HepG2 (cell line): ENCODE data around the gene GNAL. TPM values are rescaled to one million over a fixed set of nuclear protein-coding genes. Genes with fewer than 3 reads are reported as not detected.

ENCODE experiments used
- ARNT2 ChIP-seq: sonication (generic); formaldehyde crosslinking; IDR thresholded peaks from 2 replicates; pipeline ENCODE4 v1.8.0; 2022; ENCODE audit warnings: mild to moderate bottlenecking, low read depth, missing genetic modification reagents, moderate library complexity
- ELF1 ChIP-seq: sonication (generic); formaldehyde crosslinking; IDR thresholded peaks from 2 replicates; pipeline ENCODE4 v1.4.0; 2020; ENCODE audit warnings: missing genetic modification reagents
- GABPB1 ChIP-seq: IDR thresholded peaks from 2 replicates; pipeline ENCODE4 v1.6.1; 2016; ENCODE audit warnings: mild to moderate bottlenecking, missing genetic modification reagents, moderate library complexity, missing compliant biosample characterization
- MED13 ChIP-seq: sonication (generic); formaldehyde crosslinking; IDR thresholded peaks from 2 replicates; pipeline ENCODE4 v1.5.0; 2020; ENCODE audit warnings: missing genetic modification reagents
- MEIS2 ChIP-seq: sonication (generic); formaldehyde crosslinking; IDR thresholded peaks from 2 replicates; pipeline ENCODE4 v1.9.0; 2021; ENCODE audit warnings: mild to moderate bottlenecking, missing genetic modification reagents
- NR2C2 ChIP-seq: sonication (generic); formaldehyde crosslinking; IDR thresholded peaks from 2 replicates; pipeline ENCODE4 v1.4.0; 2020; ENCODE audit warnings: missing genetic modification reagents, mild to moderate bottlenecking, moderate library complexity, borderline replicate concordance
- NR2F1 ChIP-seq, 2 experiments: fragments of 450-650 bp in 1 of 2; formaldehyde crosslinking in 1 of 2; IDR thresholded peaks; 2 replicates each; pipeline versions ENCODE4 v1.5.0 to v1.6.1; 2016 to 2020; ENCODE audit warnings: mild to moderate bottlenecking in 1 of 2, missing compliant biosample characterization in 1 of 2, missing genetic modification reagents in 1 of 2, moderate library complexity in 1 of 2
- PCBP1 ChIP-seq: fragments of 200-400 bp; formaldehyde crosslinking; IDR thresholded peaks from 2 replicates; pipeline ENCODE4 v1.6.1; 2017; ENCODE audit warnings: mild to moderate bottlenecking, low read depth, low read length, borderline replicate concordance
- PHF21A ChIP-seq: sonication (generic); formaldehyde crosslinking; IDR thresholded peaks from 2 replicates; pipeline ENCODE4 v1.5.0; 2020; ENCODE audit warnings: mild to moderate bottlenecking, missing genetic modification reagents
- POLR2AphosphoS2 ChIP-seq: IDR thresholded peaks from 2 replicates; pipeline ENCODE4 v1.6.1; 2011; ENCODE audit warnings: low read depth, low read length, improper control_type of control experiment
- PPARG ChIP-seq: conservative IDR thresholded peaks from 2 replicates; pipeline ENCODE4 v1.6.1; 2016; ENCODE audit warnings: missing biosample characterization, missing genetic modification reagents
- RBM39 ChIP-seq: fragments of 200-400 bp; formaldehyde crosslinking; IDR thresholded peaks from one replicate; pipeline ENCODE4 v1.6.1; 2018; ENCODE audit warnings: antibody characterized with exemption, mild to moderate bottlenecking, low read depth, low read length; ENCODE audit not compliant: poor library complexity, severe bottlenecking
- SNAI1 ChIP-seq: sonication (generic); formaldehyde crosslinking; IDR thresholded peaks from 2 replicates; pipeline ENCODE4 v1.5.0; 2020; ENCODE audit warnings: mild to moderate bottlenecking, missing genetic modification reagents, borderline replicate concordance
- TAF1 ChIP-seq: sonication (generic); formaldehyde crosslinking; IDR thresholded peaks from 2 replicates; pipeline ENCODE4 v1.4.0; 2020; ENCODE audit warnings: missing genetic modification reagents
- TGIF2 ChIP-seq: IDR thresholded peaks from 2 replicates; pipeline ENCODE4 v1.6.1; 2016; ENCODE audit warnings: control low read depth, missing compliant biosample characterization
- THAP11 ChIP-seq: IDR thresholded peaks from 2 replicates; pipeline ENCODE4 v1.6.1; 2016; ENCODE audit warnings: missing biosample characterization, missing genetic modification reagents
- YY1 ChIP-seq: IDR thresholded peaks from 2 replicates; pipeline ENCODE4 v1.6.1; 2011; ENCODE audit warnings: low read length, low read depth, moderate library complexity, mild to moderate bottlenecking; ENCODE audit not compliant: insufficient read depth, insufficient replicate concordance
- ZC3H13 ChIP-seq: sonication (generic); formaldehyde crosslinking; IDR thresholded peaks from 2 replicates; pipeline ENCODE4 v1.8.1; 2023; ENCODE audit warnings: mild to moderate bottlenecking, missing genetic modification reagents, moderate library complexity
- ZNF225 ChIP-seq: sonication (generic); formaldehyde crosslinking; IDR thresholded peaks from 2 replicates; pipeline ENCODE4 v1.4.0; 2020; ENCODE audit warnings: mild to moderate bottlenecking, missing genetic modification reagents
- ZNF264 ChIP-seq: sonication (generic); formaldehyde crosslinking; IDR thresholded peaks from 2 replicates; pipeline ENCODE4 v1.4.0; 2020; ENCODE audit warnings: missing genetic modification reagents
- ZNF274 ChIP-seq: sonication (generic); formaldehyde crosslinking; IDR thresholded peaks from 2 replicates; pipeline ENCODE4 v1.5.1; 2020; ENCODE audit warnings: mild to moderate bottlenecking, missing genetic modification reagents
- ZNF781 ChIP-seq: sonication (generic); formaldehyde crosslinking; IDR thresholded peaks from 2 replicates; pipeline ENCODE4 v1.5.1; 2020; ENCODE audit warnings: borderline replicate concordance, mild to moderate bottlenecking, missing genetic modification reagents; ENCODE audit errors: not compliant biosample characterization
- polyA plus RNA-seq, 8 experiments: library from polyadenylated mRNA; depleted of rRNA in 3 of 8; stranded (reverse) in 7 of 8; unstranded in 1 of 8; fragments of >200 nt; fragmentation: Illumina TruSeq in 4 of 8; extraction: Trizol in 4 of 8; gene quantifications; 2 replicates each; pipeline versions ENCODE4 v1.2.1 to v1.2.3, GENCODE V29; 2011 to 2016; ENCODE audit warnings: low read depth in 4 of 8, missing spikeins in 1 of 8, mixed read lengths in 1 of 8; ENCODE audit not compliant: insufficient read depth in 1 of 8
- total RNA-seq, 5 experiments: library from RNA; depleted of rRNA; stranded (reverse); fragments of >200 nt; fragmentation: Illumina TruSeq; extraction: Trizol; gene quantifications; 2 replicates each; pipeline ENCODE4 v1.2.3, GENCODE V29; 2016; ENCODE audit warnings: low read depth in 1 of 5
- TF ChIP-seq, protein P1 (sequence below): sonication (generic); formaldehyde crosslinking; IDR thresholded peaks from 2 replicates; pipeline ENCODE4 v1.4.0; 2020; ENCODE audit warnings: mild to moderate bottlenecking, missing genetic modification reagents
- TF ChIP-seq, protein P2 (sequence below): sonication (generic); formaldehyde crosslinking; IDR thresholded peaks from 2 replicates; pipeline ENCODE4 v1.8.0; 2022; ENCODE audit warnings: mild to moderate bottlenecking, missing genetic modification reagents, moderate library complexity
- TF ChIP-seq, protein P3 (sequence below): sonication (generic); formaldehyde crosslinking; IDR thresholded peaks from 2 replicates; pipeline ENCODE4 v1.4.0; 2020; ENCODE audit warnings: mild to moderate bottlenecking, missing genetic modification reagents

The GNAL gene
- total and polyA plus RNA-seq, 2 of the 13 experiments (the other 11 are each of a cell fraction or from before 2014, with no cell fraction given): 0.87 to 1.4 TPM

DNA sequence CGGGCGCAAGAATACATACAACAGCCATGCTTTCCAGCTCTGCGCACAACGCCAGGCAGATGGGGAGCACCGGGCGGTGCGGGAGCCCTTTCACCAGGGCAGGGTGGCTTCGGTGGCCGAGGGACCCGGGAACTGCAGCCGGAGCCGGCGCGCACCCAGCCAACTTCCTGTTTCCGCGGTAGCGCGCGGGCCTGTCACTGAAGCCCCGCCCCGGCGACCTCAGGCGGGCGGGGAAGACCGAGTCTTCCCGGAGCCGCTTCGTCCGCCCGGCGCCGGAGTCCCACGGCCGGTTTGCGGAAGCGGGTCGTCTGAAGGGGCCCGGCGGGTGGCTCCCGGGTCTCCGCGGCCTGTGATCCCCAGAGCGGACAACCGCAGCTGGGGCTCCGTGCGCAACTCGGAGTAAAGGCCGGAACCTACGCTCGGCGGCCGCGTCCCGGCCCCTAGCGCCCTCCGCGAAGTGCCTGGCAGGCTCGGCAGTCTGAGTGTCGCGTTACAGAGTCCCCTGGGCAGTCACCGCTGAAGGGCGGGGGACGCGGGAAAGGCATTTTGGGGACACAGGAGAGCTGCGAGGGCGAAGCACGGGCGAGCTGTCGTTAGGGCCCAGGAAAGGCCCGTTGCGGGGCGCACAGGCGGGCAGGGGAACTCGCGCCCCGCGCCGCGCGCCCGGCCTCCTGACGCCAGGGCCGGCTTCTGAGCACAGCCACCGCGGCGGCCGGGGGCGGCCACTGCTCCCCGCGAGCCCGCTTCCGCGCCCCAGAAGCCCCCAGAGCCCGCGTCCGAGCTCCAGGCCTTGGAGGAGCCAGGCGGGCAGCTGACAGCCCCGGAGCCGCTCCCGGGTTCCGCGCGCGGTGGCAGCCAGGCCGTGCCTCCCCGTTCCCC lies 219.4 kb downstream of the GNAL start, which contains the start of gene MPPE1 (continued):
- TF ChIP-seq GABPB1 (CRISPR knock-in tag) (peak; percentile 94), PCBP1 (0 out of 2 replicates have a peak, but pooled peaks have one; percentile 44), PPARG (CRISPR knock-in tag) (no peak), NR2F1 (CRISPR knock-in tag; IDR thresholded peaks at IDR 0.05) (no peak), ARNT2 (CRISPR knock-in tag) (peak; percentile 52), PHF21A (CRISPR knock-in tag) (peak; percentile 83), NR2C2 (CRISPR knock-in tag) (peak; percentile 66; the same call in 1 of the 2 replicates), RBM39 (peak; percentile 67), ZNF274 (CRISPR knock-in tag) (peak; percentile 83), ELF1 (CRISPR knock-in tag) (peak; percentile 94), YY1 (peak; percentile 31), THAP11 (CRISPR knock-in tag) (peak; percentile 56), ZNF781 (CRISPR knock-in tag) (no peak), ZNF264 (CRISPR knock-in tag) (0 out of 2 replicates have a peak, but pooled peaks have one; percentile 29), ZNF225 (0 out of 2 replicates have a peak, but pooled peaks have one; percentile 51), SNAI1 (CRISPR knock-in tag) (no peak), POLR2AphosphoS2 (no peak), TGIF2 (peak; percentile 64; the same call in 1 of the 2 replicates), TAF1 (CRISPR knock-in tag) (peak; percentile 86), ZC3H13 (no peak; the same call in 1 of the 2 replicates), MEIS2 (peak; percentile 43), MED13 (CRISPR knock-in tag) (no peak)
- TF ChIP-seq, protein P1, sequence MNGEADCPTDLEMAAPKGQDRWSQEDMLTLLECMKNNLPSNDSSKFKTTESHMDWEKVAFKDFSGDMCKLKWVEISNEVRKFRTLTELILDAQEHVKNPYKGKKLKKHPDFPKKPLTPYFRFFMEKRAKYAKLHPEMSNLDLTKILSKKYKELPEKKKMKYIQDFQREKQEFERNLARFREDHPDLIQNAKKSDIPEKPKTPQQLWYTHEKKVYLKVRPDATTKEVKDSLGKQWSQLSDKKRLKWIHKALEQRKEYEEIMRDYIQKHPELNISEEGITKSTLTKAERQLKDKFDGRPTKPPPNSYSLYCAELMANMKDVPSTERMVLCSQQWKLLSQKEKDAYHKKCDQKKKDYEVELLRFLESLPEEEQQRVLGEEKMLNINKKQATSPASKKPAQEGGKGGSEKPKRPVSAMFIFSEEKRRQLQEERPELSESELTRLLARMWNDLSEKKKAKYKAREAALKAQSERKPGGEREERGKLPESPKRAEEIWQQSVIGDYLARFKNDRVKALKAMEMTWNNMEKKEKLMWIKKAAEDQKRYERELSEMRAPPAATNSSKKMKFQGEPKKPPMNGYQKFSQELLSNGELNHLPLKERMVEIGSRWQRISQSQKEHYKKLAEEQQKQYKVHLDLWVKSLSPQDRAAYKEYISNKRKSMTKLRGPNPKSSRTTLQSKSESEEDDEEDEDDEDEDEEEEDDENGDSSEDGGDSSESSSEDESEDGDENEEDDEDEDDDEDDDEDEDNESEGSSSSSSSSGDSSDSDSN (CRISPR knock-in tag): peak; percentile 99
- TF ChIP-seq, protein P2, sequence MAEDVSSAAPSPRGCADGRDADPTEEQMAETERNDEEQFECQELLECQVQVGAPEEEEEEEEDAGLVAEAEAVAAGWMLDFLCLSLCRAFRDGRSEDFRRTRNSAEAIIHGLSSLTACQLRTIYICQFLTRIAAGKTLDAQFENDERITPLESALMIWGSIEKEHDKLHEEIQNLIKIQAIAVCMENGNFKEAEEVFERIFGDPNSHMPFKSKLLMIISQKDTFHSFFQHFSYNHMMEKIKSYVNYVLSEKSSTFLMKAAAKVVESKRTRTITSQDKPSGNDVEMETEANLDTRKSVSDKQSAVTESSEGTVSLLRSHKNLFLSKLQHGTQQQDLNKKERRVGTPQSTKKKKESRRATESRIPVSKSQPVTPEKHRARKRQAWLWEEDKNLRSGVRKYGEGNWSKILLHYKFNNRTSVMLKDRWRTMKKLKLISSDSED (CRISPR knock-in tag): no peak; the same call in 1 of the 2 replicates
- TF ChIP-seq, protein P3, sequence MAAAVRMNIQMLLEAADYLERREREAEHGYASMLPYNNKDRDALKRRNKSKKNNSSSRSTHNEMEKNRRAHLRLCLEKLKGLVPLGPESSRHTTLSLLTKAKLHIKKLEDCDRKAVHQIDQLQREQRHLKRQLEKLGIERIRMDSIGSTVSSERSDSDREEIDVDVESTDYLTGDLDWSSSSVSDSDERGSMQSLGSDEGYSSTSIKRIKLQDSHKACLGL (CRISPR knock-in tag): peak; percentile 82; the same call in 1 of the 2 replicates
